ENCODE data around the gene MYF6.
"Not testable (repeated sequence)": the region's sequence is repeated elsewhere in the genome, so short reads cannot be mapped to it uniquely, and the experiment has no call there.

Gene MYF6

GRCh38 chr12:80707126-80707829, at the start of gene MYF6:
MYF6 (plus strand) TSS chr12:80707634; CDS start chr12:80707720, 86 bp downstream.
- Histone ChIP-seq H3K27me3 (ENCODE audit: control insufficient read depth, insufficient read depth, low read length) (peaks cover 93% of the 10 kb centered on the region), H3K9ac (ENCODE audit: low read length) (no peak within 1 kb of the TSS), H3K4me1 (ENCODE audit: control insufficient read depth, low read depth, low read length) (peaks cover 23% of the 10 kb centered on the region)

DNA sequence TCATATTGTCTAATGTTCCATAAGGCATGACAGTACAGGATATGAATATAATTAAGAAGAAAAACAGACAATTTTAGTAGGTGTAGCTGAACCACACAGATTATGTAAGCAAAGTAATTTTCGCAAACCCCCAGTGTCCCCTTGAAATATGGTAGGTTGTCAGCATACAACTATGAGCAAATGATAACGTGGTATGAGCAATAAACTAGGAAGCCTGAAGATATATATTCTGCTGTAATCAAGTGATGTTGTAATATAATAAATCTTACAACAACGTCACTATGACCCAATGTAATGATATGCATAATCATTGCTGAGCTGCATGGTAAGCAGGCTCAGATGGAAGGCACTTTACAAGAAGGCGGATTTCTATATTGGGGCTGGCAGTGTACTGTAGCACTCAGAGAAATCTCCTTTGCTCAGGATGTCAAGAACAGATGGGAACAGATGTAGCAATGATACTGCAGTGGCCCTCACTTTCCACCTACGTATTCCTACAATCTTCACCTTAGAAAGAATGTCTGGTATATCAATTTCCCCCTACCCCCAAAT, 47.8 kb upstream of the MYF6 start:
- Histone ChIP-seq H3K4me3 (ENCODE audit: low read length) (no peak overlapping the region), H3K27ac (ENCODE audit: low read length) (no peak overlapping the region), H3K9me3 (ENCODE audit: control insufficient read depth, low read depth, low read length) (no peaks in the 10 kb centered on the region), H3K27me3 (ENCODE audit: control insufficient read depth, insufficient read depth, low read length) (no peaks in the 10 kb centered on the region), H3K9ac (ENCODE audit: low read length) (no peak overlapping the region), H3K4me1 (ENCODE audit: control insufficient read depth, low read depth, low read length) (no peaks in the 10 kb centered on the region), H3K36me3 (ENCODE audit: control insufficient read depth, low read depth, low read length) (no peaks in the 10 kb centered on the region)

More at GRCh38 chr12:80707126-80707829, at the start of gene MYF6:
- Histone ChIP-seq H3K4me3 (ENCODE audit: low read length) (peak within 1 kb of the TSS; percentile 53), H3K36me3 (ENCODE audit: control insufficient read depth, low read depth, low read length) (no peaks in the 10 kb centered on the region), H3K9me3 (ENCODE audit: control insufficient read depth, low read depth, low read length) (no peaks in the 10 kb centered on the region), H3K27ac (ENCODE audit: low read length) (no peak within 1 kb of the TSS)

- Histone ChIP-seq H3K9ac (ENCODE audit: low read length) (no peak overlapping the region), H3K4me1 (ENCODE audit: control insufficient read depth, low read depth, low read length) (no peaks in the 10 kb centered on the region), H3K9me3 (ENCODE audit: control insufficient read depth, low read depth, low read length) (no peaks in the 10 kb centered on the region), H3K4me3 (ENCODE audit: low read length) (no peak overlapping the region), H3K27ac (ENCODE audit: low read length) (no peak overlapping the region), H3K36me3 (ENCODE audit: control insufficient read depth, low read depth, low read length) (no peaks in the 10 kb centered on the region), H3K27me3 (ENCODE audit: control insufficient read depth, insufficient read depth, low read length) (no peaks in the 10 kb centered on the region)
These were observed 44.8 kb upstream of the MYF6 start for GRCh38 chr12:80662586-80662985.

- no peaks in the 10 kb centered on the region for H3K36me3 ChIP-seq (ENCODE audit: control insufficient read depth, low read depth, low read length)
- H3K9ac ChIP-seq (ENCODE audit: low read length) = no peak overlapping the region
- H3K4me1 ChIP-seq (ENCODE audit: control insufficient read depth, low read depth, low read length) = no peaks in the 10 kb centered on the region
- H3K9me3 ChIP-seq (ENCODE audit: control insufficient read depth, low read depth, low read length) = no peaks in the 10 kb centered on the region
- H3K27ac ChIP-seq (ENCODE audit: low read length) = no peak overlapping the region
- no peak overlapping the region for H3K4me3 ChIP-seq (ENCODE audit: low read length)
- no peaks in the 10 kb centered on the region for H3K27me3 ChIP-seq (ENCODE audit: control insufficient read depth, insufficient read depth, low read length)
These were observed 37.2 kb upstream of the MYF6 start for GRCh38 chr12:80670214-80670613.

DNA sequence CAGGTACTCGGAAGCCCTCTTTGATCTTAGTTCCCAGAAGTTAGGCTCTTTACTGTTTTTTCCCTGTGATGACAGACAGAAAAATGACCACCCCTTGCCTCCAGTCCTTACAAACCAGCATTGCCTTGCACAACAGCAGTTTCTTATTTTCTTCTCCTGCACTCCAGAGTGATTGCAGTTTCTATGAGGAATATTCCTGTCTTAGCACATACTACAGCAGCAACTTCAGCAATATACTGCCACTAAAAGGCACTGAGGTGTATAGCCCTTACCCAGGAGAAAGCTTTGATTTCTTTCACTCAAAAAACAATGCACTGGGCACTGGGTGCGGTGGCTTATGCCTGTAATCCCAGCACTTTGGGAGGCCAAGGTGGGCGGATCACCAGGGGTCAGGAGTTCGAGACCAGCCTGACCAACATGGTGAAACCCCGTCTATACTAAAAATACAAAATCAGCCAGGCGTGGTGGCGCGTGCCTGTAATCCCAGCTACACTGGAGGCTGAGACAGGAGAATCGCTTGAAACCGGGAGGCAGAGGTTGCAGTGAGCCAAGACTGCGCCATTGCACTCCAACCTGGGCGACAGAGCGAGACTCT, 31.3 kb upstream of the MYF6 start:
- not testable (repeated sequence) for H3K9ac ChIP-seq (ENCODE audit: low read length); H3K9me3 ChIP-seq (ENCODE audit: control insufficient read depth, low read depth, low read length); H3K4me1 ChIP-seq (ENCODE audit: control insufficient read depth, low read depth, low read length); H3K36me3 ChIP-seq (ENCODE audit: control insufficient read depth, low read depth, low read length); H3K27ac ChIP-seq (ENCODE audit: low read length); H3K27me3 ChIP-seq (ENCODE audit: control insufficient read depth, insufficient read depth, low read length); H3K4me3 ChIP-seq (ENCODE audit: low read length)

DNA sequence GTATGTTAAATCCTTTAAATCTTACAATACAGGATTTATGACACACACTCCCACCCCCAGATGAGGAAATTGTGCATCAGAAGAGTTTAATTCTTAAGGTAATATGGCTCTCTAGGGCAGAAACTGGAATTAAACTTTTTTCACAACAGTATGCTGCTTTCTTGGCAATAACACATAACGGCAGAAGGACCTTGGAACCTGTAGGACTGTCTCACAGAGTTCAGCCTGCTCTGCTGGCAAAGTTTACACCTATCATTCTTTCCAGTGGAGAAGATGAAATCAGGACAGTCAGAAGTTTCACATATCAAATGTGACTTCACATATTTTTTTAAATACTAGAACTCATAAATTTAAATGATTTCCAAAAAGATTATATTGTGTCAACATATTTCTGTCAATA, 30.6 kb upstream of the MYF6 start:
- Histone ChIP-seq H3K27me3 (ENCODE audit: control insufficient read depth, insufficient read depth, low read length) (no peaks in the 10 kb centered on the region), H3K9me3 (ENCODE audit: control insufficient read depth, low read depth, low read length) (no peaks in the 10 kb centered on the region), H3K27ac (ENCODE audit: low read length) (no peak overlapping the region), H3K9ac (ENCODE audit: low read length) (no peak overlapping the region), H3K4me3 (ENCODE audit: low read length) (no peak overlapping the region), H3K36me3 (ENCODE audit: control insufficient read depth, low read depth, low read length) (no peaks in the 10 kb centered on the region), H3K4me1 (ENCODE audit: control insufficient read depth, low read depth, low read length) (no peaks in the 10 kb centered on the region)

DNA sequence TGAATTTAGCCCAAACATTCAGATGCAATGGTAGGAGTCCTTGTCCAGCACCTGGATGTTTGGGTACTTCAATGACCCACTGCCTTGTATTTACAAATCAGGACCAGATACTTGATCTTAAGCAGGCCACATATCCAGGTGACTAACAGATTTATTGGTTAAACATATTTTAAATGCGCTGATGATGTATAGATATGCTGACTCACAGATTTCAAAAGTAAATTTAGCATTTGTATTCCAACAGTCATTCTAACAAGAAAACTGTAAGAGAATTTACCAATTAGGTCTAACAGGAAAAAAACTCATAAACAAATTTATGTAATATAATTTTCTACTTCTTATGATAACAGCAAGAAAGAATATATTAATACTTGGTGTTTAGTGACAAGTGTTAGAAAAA, 29.4 kb upstream of the MYF6 start:
- Histone ChIP-seq H3K9ac (ENCODE audit: low read length) (no peak overlapping the region), H3K27ac (ENCODE audit: low read length) (no peak overlapping the region), H3K36me3 (ENCODE audit: control insufficient read depth, low read depth, low read length) (no peaks in the 10 kb centered on the region), H3K4me1 (ENCODE audit: control insufficient read depth, low read depth, low read length) (peaks cover under 1% of the 10 kb centered on the region), H3K4me3 (ENCODE audit: low read length) (no peak overlapping the region), H3K27me3 (ENCODE audit: control insufficient read depth, insufficient read depth, low read length) (no peaks in the 10 kb centered on the region), H3K9me3 (ENCODE audit: control insufficient read depth, low read depth, low read length) (no peaks in the 10 kb centered on the region)

- Histone ChIP-seq H3K27ac (ENCODE audit: low read length) (no peak overlapping the region), H3K4me3 (ENCODE audit: low read length) (no peak overlapping the region)
These were observed 27.9 kb upstream of the MYF6 start for GRCh38 chr12:80679346-80680131.

DNA sequence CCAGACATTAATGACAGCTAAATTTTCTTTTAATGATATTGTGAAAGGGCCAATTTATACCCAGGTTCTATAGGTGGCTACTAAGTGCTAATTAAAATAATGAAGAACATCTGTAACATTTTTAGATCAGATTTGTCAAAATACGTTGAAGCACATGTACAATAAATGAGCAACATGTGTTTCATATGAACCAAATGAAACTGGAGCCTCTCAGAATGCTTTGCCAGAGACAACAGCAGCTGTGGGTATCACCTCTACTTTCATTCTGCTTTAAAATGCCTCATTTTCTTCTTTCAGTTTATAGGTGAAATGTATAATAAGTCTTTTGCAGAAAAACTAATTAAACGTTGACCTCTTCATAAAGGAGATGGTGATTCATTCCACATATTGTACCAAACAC, 26.1 kb upstream of the MYF6 start:
- H3K27ac ChIP-seq (ENCODE audit: low read length) = no peak overlapping the region
- no peaks in the 10 kb centered on the region for H3K27me3 ChIP-seq (ENCODE audit: control insufficient read depth, insufficient read depth, low read length)
- H3K4me1 ChIP-seq (ENCODE audit: control insufficient read depth, low read depth, low read length) = peaks cover 12% of the 10 kb centered on the region
- no peak overlapping the region for H3K9ac ChIP-seq (ENCODE audit: low read length)
- H3K4me3 ChIP-seq (ENCODE audit: low read length) = no peak overlapping the region
- no peaks in the 10 kb centered on the region for H3K9me3 ChIP-seq (ENCODE audit: control insufficient read depth, low read depth, low read length)
- H3K36me3 ChIP-seq (ENCODE audit: control insufficient read depth, low read depth, low read length) = no peaks in the 10 kb centered on the region

More at GRCh38 chr12:80679346-80680131, 27.9 kb upstream of the MYF6 start:
- Histone ChIP-seq H3K4me1 (ENCODE audit: control insufficient read depth, low read depth, low read length) (peaks cover 10% of the 10 kb centered on the region), H3K36me3 (ENCODE audit: control insufficient read depth, low read depth, low read length) (no peaks in the 10 kb centered on the region), H3K9ac (ENCODE audit: low read length) (no peak overlapping the region), H3K27me3 (ENCODE audit: control insufficient read depth, insufficient read depth, low read length) (no peaks in the 10 kb centered on the region), H3K9me3 (ENCODE audit: control insufficient read depth, low read depth, low read length) (no peaks in the 10 kb centered on the region)

DNA sequence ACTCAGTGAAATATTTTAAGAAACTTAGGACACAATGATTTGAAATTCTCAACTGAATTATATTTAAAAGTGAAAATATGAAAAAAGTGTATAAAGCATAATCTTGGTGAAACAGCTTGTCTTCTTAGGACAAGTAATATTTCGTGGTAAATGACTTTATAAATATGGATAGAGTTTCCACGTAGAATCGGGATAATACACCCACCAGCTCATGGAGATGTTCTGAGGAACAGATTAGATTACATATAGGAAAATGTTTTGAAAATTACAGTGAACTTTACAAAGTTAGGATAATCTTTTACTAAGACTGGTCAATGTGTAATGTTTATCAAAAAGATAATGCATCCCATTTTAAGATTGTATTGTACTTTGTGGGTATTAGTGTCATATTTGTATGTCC, 25.6 kb upstream of the MYF6 start:
- no peaks in the 10 kb centered on the region for H3K27me3 ChIP-seq (ENCODE audit: control insufficient read depth, insufficient read depth, low read length)
- H3K4me1 ChIP-seq (ENCODE audit: control insufficient read depth, low read depth, low read length) = peaks cover 12% of the 10 kb centered on the region
- no peak overlapping the region for H3K9ac ChIP-seq (ENCODE audit: low read length)
- no peak overlapping the region for H3K4me3 ChIP-seq (ENCODE audit: low read length)
- no peaks in the 10 kb centered on the region for H3K36me3 ChIP-seq (ENCODE audit: control insufficient read depth, low read depth, low read length)
- H3K27ac ChIP-seq (ENCODE audit: low read length) = no peak overlapping the region
- H3K9me3 ChIP-seq (ENCODE audit: control insufficient read depth, low read depth, low read length) = no peaks in the 10 kb centered on the region

DNA sequence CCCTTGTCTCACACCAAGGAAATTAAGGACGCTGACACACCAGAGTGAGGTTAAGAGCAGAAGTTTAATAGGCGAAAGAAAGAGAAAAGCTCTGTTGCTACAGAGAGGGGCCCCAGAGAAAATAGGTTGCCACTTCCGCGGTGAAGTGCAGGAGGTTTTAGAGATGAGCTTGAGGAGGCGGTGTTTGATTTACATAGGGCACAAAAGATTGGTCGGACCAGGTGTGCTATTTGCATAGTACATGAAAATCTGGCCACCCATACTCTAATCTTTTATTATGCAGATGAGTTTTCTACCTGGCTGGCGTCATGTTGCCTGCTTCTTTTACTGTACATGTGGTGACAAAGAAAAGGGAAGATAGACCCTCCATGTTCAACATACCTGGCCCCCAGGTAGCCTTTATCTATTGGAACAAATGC, 23.3 kb upstream of the MYF6 start:
- Histone ChIP-seq H3K4me3 (ENCODE audit: low read length) (peak overlapping the region; percentile 39), H3K27me3 (ENCODE audit: control insufficient read depth, insufficient read depth, low read length) (no peaks in the 10 kb centered on the region), H3K9ac (ENCODE audit: low read length) (peak overlapping the region; percentile 67), H3K9me3 (ENCODE audit: control insufficient read depth, low read depth, low read length) (no peaks in the 10 kb centered on the region), H3K27ac (ENCODE audit: low read length) (peak overlapping the region; percentile 74), H3K4me1 (ENCODE audit: control insufficient read depth, low read depth, low read length) (peaks cover 12% of the 10 kb centered on the region), H3K36me3 (ENCODE audit: control insufficient read depth, low read depth, low read length) (no peaks in the 10 kb centered on the region)

Measured in iPS-18a (cell line).